ELF-1 (cell line): ENCODE measurements around the gene UNC119B.

Source experiments
- DNase-seq: peaks from one replicate; pipeline ENCODE4 v3.0.0-alpha.2; 2016; ENCODE audit warnings: low read depth, low spot score

The UNC119B gene

DNA sequence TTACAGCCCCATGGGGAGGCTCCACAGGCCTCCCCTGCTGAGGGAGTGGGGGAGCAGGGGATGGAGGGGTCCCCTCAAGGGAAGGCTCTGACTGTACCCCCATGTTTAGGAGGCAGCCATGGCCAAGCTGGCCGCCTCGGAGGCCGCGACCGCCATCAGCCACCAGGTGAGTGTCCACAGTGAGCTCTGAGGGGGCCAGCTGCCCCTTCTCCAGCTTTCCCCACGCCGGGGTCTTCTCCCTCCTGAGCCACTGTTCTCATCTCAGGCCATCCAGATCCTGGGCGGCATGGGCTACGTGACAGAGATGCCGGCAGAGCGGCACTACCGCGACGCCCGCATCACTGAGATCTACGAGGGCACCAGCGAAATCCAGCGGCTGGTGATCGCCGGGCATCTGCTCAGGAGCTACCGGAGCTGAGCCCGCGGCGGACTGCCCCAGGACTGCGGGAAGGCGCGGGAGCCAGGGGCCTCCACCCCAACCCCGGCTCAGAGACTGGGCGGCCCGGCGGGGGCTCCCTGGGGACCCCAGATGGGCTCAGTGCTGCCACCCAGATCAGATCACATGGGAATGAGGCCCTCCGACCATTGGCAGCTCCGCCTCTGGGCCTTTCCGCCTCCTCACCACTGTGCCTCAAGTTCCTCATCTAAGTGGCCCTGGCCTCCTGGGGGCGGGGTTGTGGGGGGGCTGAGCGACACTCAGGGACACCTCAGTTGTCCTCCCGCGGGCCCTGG, 28.9 kb downstream of the UNC119B start:
- DNase-seq, result no peak

DNA sequence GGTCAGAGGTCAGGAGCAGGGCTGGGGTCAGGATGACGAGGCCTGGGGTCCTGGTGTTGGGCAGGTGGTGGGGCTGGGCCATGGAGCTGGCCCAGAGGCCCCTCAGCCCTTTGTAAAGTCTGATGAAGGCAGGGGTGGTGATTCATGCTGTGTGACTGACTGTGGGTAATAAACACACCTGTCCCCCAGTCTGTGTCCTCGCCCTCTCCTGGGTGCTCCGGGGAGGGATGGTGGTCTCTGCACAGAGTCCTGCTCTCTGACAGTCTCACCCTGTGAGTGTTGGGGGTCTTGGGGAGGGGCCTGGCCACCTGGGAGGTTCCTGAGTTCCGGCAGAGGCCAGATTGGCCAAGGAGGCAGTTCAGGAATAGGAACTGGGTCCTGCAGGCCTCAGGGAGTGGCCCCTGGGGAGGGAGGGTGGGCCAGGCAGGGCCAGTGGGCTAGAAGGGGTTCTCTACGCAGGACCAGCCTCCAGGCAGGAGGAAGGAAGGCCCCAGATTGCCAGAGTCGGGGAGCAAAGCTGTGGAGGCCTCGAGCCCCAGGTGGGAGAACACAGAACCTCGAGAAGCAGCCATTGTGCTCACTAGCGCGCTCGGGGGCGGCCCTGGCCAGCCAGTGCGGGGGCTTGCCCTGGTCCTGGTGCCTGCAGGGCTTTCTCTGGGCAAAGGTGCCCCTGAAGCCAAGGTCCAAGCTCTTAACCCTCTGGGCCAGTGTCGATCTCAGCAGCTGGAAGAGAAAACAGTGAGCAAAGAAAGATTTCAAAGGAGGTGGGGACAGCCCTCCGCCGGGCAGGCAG, 29.8 kb downstream of the UNC119B start:
- no peak for DNase-seq

DNA sequence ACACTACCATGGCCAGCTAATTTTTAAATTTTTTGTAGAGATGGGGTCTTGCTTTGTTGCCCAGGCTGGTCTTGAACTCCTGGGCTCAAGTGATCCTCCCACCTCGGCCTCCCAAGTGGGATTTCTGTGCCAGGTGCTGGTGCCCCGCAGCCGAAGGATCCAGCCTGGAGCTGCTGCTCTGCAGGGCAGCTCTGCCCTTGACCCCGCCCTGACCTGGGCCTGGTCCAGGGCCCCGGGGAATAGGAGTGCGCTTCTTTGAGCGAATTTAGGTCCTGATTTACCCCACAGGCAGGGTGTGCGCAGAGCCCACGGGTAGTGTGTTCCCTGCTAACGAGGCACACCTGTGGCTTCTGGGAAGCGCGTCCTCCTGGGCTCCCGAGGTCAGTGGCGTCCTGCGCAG, 30.6 kb downstream of the UNC119B start:
- no peak for DNase-seq

DNA sequence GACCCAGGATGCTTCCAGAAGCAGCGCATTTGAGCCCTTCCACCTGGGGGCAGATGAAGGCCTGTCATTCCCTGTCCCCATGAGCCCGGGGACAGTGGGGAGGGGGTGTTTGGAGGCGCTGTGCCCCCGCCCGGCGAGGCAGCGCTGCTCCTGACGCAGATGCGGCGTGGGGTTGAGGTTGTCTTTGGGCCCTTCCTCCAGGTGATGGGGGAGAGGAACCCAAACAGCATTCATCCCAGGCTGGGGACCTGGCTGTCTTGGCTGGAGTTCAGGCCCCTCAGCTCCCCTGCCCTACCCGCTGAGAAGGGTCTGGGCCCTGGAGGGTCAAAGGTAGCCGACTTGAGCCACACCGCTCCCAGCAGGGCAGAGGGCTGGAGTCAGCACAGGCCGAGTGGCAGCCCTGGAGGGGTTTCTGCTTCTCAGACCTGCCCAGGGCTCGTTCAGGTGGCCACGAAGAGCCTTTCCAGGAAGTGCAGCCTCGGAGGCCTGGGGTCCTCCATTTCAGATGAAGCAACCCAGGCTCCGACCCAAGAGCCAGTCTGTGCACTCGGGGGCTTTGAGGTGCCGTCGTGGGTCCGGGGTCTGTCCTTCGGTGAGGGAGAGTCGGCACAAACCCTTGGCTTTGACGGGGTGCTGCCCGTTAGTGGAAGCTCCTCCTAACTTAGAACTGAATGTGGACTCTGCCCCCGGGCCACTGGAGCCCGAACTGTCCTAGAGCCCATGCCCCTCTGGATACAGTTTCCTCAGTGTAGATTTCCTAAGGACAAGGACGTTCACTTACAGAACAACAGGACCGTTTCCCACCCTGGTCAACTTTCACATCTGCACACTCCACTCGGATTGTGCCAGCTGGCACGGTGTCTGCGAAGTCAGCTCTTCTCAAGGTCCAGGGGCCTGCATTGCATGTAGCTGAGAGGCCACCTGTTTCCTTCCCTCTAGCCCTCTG, 31.5 kb downstream of the UNC119B start:
- no peak for DNase-seq

DNA sequence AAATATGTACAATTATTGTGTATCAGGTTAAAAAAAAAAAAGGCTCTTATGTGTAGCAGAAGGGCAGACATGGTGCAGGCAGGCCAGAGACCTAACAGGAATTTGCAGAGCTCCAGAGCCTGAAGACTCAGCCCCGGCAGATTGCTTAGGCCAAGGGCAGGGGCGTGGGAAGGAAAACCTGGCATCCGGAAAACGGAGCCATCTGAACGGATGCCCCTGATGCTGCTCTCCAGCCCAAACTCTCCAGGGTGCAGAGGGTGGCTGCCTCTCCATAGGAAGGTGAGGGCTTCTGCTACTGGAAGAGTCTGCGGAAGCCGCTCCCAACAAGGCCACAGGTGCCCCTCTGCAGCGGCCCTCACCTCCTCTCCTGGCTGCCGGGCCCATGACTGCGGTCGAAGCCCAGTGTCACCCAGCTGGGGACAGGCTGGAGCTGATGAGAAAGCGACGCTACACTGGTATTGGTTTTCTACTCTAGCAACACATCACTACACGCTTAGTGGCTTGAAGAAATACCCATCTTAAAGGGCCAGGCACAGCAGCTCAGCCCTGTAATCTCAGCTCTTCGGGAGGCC, 34.8 kb downstream of the UNC119B start:
- no peak for DNase-seq

DNA sequence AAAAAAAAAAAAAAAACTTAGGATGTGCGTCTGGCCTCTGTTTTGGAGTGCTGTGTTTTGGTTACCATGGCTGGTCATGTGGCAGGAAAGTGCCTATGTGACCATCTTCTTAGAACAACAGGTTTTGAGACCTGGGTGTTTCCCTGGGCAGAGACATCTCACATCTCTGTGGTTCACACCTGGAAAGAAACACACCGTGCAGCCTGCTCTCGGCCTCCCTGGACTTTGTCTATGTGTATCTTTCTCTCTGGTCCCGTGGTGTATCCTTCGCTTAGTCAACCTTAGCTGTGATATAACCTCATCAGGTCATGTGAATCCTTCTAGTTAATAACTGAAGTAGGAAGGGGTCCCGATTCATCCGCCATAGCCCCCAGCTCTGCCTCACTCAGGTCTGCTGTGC, 38.0 kb downstream of the UNC119B start:
- no peak for DNase-seq

DNA sequence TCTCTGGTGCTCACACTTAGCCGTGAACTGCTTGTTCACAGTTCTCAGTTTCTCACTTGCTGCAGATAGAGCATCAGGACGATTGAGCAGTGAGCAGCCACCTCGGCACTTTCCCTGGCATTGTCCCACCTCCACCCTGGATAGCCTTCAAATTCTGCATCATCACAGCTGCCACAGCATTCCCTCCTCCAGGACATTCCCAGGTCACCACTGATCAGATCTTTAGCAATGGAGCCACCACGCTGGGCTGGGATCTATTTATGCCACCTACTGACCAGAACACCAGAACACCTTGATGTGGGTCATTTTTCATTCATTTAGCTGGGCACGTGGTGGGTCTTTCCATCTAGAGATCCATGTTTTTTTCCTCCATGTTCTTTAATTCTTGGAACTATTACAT, 39.0 kb downstream of the UNC119B start:
- no peak for DNase-seq

DNA sequence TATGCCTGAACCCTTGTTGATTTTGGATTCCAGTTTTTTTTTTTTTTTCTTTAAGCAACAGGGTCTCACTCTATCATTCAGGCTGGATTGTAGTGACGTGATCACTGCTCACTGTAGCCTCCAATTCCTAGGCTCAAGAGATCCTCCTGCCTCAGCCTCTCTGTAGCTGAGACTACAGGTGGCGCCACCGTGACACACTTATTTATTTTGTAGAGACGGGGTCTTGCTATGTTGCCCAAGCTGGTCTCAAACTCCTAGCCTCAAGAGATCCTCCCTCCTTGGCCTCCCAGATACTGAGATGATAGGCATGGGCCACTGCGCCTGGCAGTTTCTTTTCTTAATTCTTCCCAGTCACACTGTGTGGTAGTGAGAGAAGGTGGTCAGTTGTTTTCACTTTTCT, 40.5 kb downstream of the UNC119B start:
- DNase-seq, result no peak

DNA sequence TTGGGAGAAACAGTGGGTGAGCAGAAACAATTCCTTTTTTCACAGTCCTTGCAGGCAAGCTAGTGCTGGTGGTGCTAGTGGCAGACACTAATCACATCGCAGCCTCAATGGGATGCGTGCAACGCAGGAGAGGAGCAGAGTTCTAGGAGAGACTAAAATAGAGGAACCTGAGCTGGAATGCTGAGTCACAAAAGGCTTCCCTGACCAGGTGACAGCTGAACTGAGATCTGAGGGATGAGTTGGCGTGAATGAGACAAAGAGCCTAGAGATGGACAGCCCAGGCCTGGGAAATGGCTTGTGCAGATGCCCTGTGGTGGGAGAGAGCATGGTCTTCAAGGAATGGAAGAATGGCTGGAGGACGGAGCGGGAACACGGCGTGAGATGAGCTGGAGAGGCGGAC, 41.1 kb downstream of the UNC119B start:
- peak; percentile 53 for DNase-seq

DNA sequence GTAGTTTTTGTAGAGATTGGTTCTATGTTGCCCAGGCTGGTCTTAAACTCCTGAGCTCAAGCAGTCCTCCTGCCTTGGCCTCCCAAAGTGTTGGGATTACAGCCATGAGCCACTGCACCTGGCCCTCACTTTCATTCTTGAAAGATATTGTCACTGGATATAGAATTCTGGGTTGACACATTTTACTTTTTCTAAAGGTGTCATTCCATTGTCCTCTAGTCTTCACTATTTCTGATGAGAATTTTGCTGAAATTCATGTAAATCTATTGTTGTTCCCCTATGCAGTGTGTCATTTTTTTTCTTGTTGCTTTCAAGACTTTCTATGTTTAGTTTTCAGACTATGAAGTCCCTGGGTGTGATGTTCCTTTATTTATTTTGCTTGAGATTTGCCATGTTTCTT, 44.5 kb downstream of the UNC119B start:
- DNase-seq, result no peak

DNA sequence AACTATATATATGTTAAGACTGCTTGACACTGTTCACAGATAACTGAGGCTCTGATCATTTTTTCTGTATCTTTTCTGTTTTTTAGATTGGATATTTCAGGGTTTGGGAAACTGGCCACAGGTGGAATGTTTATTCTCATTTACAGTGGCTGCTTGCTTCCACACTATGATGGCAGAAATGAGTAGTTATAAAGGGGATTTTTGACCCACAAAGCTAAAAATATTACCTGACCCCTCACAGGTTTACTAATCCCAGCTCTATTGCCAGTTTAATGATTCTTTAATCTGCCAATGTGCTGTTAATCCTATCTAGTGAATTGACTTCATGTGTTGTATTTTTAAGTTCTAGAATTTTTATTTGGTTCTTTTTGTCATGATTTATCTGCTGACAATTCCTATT, 45.0 kb downstream of the UNC119B start:
- DNase-seq, result no peak

DNA sequence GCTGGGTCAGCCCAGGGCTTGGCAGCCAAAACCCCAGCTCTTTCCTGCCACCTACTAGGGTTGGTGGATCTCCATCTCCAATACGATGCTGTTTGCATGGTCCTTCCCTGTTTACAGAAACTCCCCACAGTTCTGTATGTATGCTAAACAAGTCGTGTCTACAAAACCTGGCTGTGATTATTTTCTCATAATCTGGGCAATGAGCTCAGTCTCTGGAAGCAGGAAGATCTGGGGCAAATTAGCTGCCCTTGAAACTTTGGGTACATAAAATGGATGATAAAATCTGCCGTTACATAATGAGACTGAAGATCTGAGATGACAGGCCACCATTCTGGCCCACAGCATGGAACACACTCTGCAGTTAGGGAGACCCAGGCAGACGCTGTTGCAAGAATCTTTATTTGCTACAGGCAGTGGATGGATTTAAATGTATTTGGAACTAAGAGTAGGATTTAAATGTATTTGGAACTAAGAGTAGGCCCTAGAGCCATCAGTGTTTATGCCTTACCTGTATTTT, 47.0 kb downstream of the UNC119B start:
- no peak for DNase-seq

DNA sequence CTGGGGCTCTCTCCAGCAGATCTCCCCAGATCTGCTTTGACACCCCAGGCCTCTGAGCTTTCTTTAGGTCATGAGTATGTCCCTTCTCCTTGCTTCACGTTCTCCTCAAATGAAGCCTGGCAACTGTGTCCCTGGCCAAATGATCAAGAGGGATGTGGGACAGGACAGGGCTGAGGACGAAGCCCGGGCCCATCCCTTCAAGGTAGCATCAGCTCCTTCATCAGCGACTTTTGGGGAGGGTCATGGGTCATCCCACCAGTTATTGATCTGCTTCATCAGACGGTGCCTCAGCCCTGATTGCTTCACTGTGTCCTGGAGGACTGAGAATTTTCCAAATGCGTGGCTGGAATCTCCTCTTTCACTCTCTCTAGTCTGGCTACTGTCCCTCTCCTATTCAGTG, 47.7 kb downstream of the UNC119B start:
- no peak for DNase-seq

DNA sequence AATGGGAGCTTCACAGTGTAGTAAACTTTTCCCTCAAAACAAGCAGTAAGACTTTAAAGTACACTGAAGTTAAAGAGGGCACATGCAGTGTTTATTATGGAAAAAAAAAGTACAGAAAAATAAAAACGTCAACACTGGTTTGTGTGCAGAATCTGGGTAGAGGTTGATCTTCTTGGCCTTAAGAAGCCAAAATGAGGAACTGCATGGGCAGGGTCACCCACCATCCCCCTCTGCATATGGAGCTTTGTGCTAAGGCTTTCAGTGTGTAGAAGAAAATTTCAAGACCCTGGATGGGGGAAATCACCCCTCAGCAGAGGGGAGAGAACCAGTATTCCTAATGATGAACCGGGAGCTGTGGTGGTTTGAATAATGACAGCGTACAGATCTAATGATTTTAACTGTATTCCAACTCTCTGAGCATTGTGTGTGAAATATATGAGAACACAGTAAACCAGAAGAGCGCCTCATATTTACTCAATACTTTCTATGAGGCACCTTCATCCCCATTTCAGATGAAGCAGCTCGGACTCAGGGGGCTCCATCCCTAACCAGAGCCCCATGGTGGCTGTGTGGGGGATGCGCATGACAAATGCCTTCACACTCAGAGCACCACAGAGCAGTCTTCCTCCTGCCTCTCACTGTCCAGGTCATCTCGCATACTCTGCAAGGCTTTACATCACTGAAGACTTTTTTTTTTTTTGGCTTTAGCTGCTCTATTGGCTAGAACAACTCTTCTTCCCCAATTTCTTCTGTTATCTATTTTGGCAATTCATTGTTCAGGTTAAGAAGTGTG, 48.7 kb downstream of the UNC119B start:
- no peak for DNase-seq

DNA sequence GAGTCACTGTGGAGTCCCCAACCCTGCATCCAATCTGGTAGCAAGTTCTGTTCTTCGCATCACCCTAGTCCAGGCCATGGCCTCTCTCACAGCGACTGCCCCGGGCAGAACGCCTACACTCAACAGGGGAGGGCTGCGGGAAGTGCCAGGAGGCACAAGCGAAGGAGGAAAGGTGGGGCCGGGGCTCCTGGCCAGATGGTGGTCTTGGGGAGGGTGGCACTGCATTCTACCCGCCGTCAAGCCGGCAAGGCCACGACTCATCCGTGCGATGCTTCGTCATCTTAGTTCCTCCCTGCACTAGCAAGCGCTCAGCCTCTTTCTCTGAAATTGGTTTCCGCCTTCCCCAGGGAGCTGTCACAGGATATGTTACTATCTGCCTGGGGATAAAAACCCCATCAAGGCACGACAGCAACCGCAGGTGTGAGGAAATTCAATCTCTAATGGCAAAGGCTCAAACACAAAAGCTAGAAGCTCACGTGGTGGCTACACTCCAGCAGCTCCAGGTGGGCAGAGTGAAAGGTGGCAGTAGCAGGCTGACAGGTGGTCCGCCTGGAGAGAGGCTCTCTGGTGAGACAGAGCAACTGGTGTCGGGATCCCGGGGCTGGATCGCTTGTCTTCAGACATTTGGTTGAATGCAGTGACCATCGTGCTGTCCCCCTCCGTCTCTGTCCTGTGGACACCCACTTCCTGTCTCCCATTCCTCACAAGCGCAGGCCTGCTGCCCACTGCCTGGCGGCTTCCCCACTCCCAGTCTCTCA, 49.5 kb downstream of the UNC119B start:
- DNase-seq, result no peak

DNA sequence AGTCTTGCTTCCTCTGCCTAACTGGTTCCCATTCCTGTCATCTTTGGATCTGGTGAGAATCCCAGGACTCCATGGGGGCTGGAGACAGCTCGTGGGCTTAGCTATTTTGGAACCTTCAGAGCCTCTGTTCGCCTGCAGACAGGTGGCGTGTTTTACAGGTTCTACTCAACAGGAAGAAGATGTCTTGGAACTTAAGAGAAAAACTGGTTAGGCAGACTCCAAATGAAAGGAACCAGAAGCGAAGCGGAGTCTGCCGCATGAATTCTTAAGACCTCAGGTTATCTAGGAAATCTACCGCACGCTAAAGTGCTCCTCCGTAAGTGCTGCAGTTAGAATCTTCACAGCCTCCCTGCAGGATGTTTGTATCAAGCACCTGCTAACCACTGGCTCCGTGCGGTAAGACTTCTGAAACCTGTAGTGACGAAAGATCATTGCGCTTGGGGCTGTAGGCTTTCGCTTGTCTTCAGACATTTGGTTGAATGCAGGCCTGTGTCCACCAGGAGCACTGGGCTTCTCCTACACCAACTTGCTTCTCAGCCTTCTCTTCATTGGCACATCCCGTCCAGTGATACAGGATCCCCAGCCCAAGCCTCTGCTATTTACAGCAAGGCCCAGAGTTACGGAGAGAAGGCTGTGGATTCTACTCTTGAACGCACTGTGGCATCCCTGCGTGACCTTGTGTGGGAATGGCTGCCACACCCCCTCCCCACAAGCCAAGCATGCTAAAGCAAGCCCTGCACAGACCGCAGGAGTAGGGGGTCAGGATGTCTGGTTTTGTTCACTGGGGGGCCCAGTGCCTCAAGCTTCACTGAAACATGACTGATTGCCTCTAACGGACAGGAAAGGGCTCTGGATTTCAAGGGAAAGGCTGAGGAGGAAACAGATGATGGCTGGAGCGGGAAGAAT, 50.3 kb downstream of the UNC119B start:
- peak; percentile 65 for DNase-seq

DNA sequence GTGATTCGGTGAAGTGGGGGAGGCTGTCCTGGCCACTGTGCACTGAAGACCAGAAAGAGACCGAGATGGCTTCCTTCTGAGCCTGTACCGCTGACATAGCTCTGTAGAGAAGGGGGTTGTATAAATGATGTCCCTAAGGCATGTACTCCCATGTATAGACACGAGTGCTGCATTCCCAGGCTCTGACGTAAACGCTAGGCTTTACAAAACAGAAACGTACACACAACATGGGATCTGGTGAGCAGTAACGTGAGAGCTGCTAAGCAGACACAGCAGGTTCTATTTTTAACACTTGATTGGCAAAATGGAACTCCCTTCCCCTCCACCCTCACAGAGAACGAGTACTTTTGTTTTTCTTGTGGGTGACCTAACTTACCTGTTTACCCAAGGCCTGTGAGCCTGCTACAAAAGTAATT, 51.3 kb downstream of the UNC119B start:
- peak; percentile 52 for DNase-seq

DNA sequence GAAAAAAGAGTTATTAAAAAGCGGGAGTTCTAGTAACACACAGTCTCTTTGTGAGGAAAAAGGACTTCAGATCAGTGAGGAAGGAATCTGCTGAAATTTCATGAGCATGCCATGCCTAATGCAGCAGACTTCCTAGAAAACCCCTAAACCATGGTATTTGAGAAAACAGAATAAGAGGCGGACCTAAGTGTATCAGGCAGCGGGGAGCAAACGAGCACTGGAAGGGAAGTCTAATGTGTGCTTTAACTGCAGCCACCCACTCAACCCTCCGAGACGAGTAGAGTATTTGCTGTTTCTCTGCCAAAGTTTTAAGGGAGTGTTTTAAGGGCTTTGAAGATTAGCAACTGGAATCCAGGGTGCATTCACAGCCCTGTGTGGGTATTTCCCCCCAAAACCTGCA, 51.8 kb downstream of the UNC119B start:
- no peak for DNase-seq

DNA sequence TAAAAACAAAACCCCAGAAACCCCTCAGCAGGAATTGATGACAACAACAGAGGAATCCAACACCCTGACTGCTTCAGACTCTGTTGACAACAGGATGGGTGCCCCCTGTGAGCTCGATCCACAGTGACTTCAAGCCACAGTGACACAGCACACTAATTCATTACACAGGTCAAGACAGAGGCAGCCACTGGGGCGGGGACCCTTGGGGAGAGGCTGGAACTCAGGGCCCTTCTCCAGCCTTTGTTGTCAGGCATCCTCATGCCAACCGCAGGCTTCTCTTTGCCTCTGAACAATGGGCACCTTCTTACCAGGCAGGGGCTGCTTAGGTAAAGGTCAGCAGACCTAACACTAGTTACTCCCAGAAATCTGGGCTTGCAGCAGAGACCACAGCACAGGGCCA, 53.0 kb downstream of the UNC119B start:
- DNase-seq, result no peak
